ENCODE measurements around the gene SOWAHC.

GRCh38 chr2:109632158-109632789, 18.1 kb downstream of the SOWAHC start:
- TF ChIP-seq EZH2 (IDR thresholded peaks at IDR 0.05) (no peak), CTCF (IDR thresholded peaks at IDR 0.05) (no peak), EZH2phosphoT487 (IDR thresholded peaks at IDR 0.05) (no peak)
